Esophagus (tissue), 2 donors: Measurements from ENCODE around the gene PIK3IP1. TPM values are rescaled to one million over a fixed set of nuclear protein-coding genes. Genes with fewer than 3 reads are reported as not detected.
A peak's percentile ranks its signal among the peaks of the same experiment; 100 is the strongest.

Experiments used
- H3K27ac ChIP-seq, 2 donors: one replicate each; pipeline ENCODE4 v1.5.1; 2013; ENCODE audit warnings: low read depth in 2 of 2, mild to moderate bottlenecking in 2 of 2, inconsistent platforms in 1 of 2, low read length in 1 of 2, moderate library complexity in 1 of 2
- H3K27me3 ChIP-seq, 2 donors: one replicate each; pipeline ENCODE4 v1.6.1; 2013; ENCODE audit warnings: low read length in 2 of 2, control low read depth in 1 of 2, mild to moderate bottlenecking in 1 of 2; ENCODE audit not compliant: insufficient read depth in 2 of 2, control insufficient read depth in 1 of 2
- H3K36me3 ChIP-seq, 2 donors: one replicate each; pipeline ENCODE4 v1.6.1; 2013; ENCODE audit warnings: low read length in 1 of 2; ENCODE audit not compliant: control insufficient read depth in 2 of 2, insufficient read depth in 2 of 2
- H3K4me1 ChIP-seq, 2 donors: one replicate each; pipeline ENCODE4 v1.6.1; 2013; ENCODE audit warnings: low read length in 1 of 2; ENCODE audit not compliant: control insufficient read depth in 2 of 2, insufficient read depth in 2 of 2
- H3K4me3 ChIP-seq, 2 donors: one replicate each; pipeline ENCODE4 v1.5.1; 2013; ENCODE audit warnings: low read length in 2 of 2, mild to moderate bottlenecking in 2 of 2, low read depth in 1 of 2, moderate library complexity in 1 of 2
- H3K9me3 ChIP-seq, 2 donors: one replicate each; pipeline ENCODE4 v1.6.1; 2013; ENCODE audit warnings: mild to moderate bottlenecking in 2 of 2, low read depth in 1 of 2, low read length in 1 of 2, moderate library complexity in 1 of 2; ENCODE audit not compliant: control insufficient read depth in 2 of 2, insufficient read depth in 1 of 2
- WGBS, 2 donors: extraction: QIAGEN DNeasy Blood & Tissue Kit; methylation state at CpG; one replicate each; pipeline ENCODE4 v1.1.7; 2013; 5-methylcytosine and 5-hydroxymethylcytosine counted together
- polyA plus RNA-seq, 2 donors: library from polyadenylated mRNA; stranded (reverse); fragments of 200-250 nt; gene quantifications; one replicate each; pipeline ENCODE4 v1.2.3, GENCODE V29; 2013
- donor health status: healthy with polysubstance abuse.
- donor health status: Bipolar disorder and iron deficiency.

PIK3IP1 gene, protein sequence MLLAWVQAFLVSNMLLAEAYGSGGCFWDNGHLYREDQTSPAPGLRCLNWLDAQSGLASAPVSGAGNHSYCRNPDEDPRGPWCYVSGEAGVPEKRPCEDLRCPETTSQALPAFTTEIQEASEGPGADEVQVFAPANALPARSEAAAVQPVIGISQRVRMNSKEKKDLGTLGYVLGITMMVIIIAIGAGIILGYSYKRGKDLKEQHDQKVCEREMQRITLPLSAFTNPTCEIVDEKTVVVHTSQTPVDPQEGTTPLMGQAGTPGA
- polyA plus RNA-seq: 10 to 100 TPM; 11.5 to 15.5 TPM

DNA sequence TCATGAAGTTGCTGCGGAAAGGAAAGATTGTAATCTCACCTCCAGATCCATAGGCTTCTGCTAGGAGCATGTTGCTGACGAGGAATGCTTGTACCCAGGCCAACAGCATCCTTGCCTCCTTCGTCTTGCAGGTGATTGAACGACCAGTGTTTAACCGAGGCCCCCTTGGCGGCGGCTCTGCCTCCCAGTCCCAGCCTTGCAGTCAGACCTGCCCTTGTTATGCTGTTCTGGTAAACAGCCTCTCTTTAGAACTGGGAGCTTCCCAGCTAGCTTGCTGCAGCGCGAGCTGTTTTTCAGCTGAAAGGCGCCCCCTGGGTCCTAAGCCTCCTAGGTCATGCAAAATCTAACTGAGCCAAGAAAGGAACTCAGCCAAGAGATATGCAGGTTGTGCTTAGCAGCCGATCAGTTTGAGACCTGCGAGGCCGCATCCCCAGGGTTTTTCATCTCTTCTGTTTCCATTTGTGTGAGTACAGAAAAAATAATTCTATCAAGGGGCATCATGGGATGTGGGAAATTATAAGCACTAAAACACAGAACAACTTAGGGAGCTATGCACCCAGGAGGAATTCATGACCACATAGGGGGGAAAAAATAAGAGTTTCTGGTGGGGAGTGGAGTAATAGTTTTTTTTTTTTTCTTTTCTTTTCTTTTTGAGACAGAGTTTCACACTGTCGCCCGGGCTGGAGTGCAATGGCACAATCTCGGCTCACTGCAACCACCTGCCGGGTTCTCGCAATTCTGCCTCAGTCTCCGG is at the start of gene PIK3IP1:
Gene PIK3IP1, minus strand, starts transcription at position 253 of the 754 bp plus-strand sequence. Its CDS starts 144 bp downstream, at position 109.
- no peaks in the 10 kb centered on the region for H3K9me3 ChIP-seq
- no peaks in the 10 kb centered on the region for H3K36me3 ChIP-seq
- 17 to 24% methylated on average over 19 of the region's 19 CpGs for WGBS, 2 donors
- H3K4me3 ChIP-seq: peak within 1 kb of the TSS; percentile 46 to 65
- H3K27ac ChIP-seq: peak within 1 kb of the TSS; percentile 91 to 92
- peaks cover 0 to 2% of the 10 kb centered on the region in 2 donors for H3K4me1 ChIP-seq
- no peaks in the 10 kb centered on the region for H3K27me3 ChIP-seq

DNA sequence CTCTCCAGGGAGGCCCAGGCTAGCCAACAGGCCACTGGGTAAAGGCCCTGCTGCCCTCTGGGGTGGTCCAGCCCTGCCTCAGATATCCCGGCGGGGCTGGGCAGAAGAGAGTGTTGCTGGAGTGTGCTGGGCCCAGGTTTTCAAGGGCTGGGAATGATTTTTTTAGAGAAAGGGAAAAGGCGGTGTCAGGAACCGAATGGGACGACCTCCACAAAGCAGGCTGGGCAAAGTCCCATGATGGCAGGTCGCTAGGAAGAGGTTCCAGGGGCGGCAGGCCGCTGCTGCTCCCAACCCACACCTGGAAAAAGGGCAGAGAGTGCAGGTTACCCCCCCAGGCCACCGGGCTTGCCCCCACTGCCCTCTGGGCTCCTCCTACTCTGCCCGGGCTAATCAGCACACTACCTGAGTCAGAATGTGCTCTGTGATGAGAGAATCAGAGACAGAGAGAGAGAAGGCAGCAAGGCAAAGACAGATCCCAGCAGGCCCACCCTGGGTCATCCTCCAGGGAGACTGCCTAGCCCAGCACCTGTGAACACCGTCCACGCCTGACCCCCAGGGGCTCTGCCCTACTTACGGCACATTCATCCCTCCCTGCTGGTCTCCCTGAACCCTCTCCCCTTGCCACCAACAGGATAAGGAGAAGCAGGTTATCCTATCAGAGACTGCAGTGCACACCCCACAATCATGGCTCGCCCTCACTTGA is 49.2 kb upstream of the PIK3IP1 start:
- H3K27me3 ChIP-seq: no peaks in the 10 kb centered on the region
- H3K27ac ChIP-seq: no peak overlapping the region
- H3K9me3 ChIP-seq: no peaks in the 10 kb centered on the region
- WGBS, 2 donors: 74 to 80% methylated on average over 14 of the region's 14 CpGs
- H3K36me3 ChIP-seq: peaks cover 3 to 11% of the 10 kb centered on the region in 2 donors
- peaks cover 10 to 36% of the 10 kb centered on the region in 2 donors for H3K4me1 ChIP-seq
- H3K4me3 ChIP-seq: no peak overlapping the region

DNA sequence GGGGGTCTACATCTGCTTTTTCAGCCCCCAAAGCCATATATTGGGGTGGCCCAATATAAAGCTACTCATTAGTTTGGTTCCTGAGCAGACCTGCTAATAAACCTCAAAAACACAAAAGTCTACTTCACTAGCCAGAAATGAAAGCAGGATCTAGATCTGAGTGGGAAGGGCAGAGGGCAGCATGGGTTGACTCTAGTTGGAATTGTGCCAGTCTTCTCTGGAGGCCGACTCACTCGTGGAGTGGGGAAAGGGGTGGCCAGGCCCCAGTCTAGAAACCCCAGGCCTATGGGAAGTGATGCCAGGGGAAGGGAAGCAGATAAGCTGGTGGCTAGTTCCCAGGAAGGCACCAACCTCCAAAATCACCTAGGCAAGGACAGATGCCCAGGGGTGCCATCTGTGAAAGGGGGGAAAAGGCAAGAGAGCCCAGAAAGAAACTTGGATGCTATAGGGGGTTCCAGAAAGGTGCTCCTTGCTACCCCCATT is 48.5 kb upstream of the PIK3IP1 start:
- peaks cover 10 to 36% of the 10 kb centered on the region in 2 donors for H3K4me1 ChIP-seq
- 13 to 20% methylated on average over 2 of the region's 2 CpGs for WGBS, 2 donors
- H3K36me3 ChIP-seq: peaks cover 3 to 11% of the 10 kb centered on the region in 2 donors
- no peaks in the 10 kb centered on the region for H3K27me3 ChIP-seq
- H3K9me3 ChIP-seq: no peaks in the 10 kb centered on the region
- H3K27ac ChIP-seq: no peak overlapping the region
- H3K4me3 ChIP-seq: no peak overlapping the region

DNA sequence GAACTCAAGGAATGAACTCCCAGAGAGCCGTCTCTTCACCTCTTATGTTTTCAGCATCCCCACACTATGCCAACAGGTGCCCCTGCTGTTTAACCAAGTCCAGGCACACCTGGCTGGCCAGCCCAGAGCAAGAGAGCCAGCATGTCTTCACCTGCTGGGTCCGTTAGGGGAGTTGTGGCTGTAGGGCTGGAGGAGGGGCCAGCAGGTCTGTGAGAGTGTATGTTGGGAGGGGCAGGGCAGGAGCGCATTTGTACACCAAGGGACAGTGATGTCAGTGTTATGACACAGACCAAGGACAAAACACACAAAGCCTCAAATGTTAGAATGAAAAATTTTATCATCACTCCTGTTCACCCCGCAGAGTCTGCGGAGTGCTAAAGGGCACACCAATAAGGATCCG is 48.1 kb upstream of the PIK3IP1 start:
- peaks cover 10 to 35% of the 10 kb centered on the region in 2 donors for H3K4me1 ChIP-seq
- 80 to 84% methylated on average over 6 of the region's 6 CpGs for WGBS, 2 donors

DNA sequence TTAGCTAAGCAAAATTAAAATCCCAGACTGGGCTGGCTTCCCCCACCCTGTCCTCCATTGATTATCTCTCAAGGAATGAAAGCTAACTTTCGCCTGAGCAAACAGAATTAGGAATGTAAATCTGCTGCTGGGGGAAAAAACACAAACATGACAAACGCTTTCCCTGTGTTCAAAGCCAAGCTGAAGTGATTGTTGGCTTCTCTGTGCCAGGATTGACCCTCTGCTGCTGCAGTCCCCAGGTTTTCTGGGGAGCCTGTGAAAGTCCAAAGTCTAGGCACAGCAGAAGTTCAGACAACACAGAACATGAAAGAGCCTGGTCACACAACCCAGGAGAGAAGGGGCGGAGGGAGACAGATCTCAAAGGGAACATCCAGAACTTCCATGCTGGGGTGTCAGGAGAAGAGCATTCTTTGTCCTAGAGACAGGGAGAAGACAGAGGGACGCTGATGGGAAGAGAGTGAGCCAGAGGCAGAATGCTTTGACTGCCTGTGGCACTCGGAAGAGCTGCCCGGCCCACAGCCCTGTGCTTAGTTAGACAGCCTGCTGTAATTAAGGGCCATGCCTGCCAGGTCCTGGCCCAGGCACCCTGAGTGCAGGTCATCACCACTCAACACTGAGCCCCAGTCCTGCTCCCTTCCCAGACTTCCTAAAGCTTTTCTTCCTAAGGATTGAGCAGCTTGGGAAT is 47.0 kb upstream of the PIK3IP1 start:
- H3K4me3 ChIP-seq: no peak overlapping the region
- H3K9me3 ChIP-seq: no peaks in the 10 kb centered on the region
- H3K36me3 ChIP-seq: peaks cover 3 to 20% of the 10 kb centered on the region in 2 donors
- WGBS, 2 donors: 48 to 67% methylated on average over 6 of the region's 6 CpGs
- peaks cover 10 to 26% of the 10 kb centered on the region in 2 donors for H3K4me1 ChIP-seq
- H3K27me3 ChIP-seq: no peaks in the 10 kb centered on the region
- H3K27ac ChIP-seq: no peak overlapping the region

More for the DNA sequence above, 48.1 kb upstream of the PIK3IP1 start:
- H3K9me3 ChIP-seq: no peaks in the 10 kb centered on the region
- H3K27me3 ChIP-seq: no peaks in the 10 kb centered on the region
- H3K36me3 ChIP-seq: peaks cover 3 to 14% of the 10 kb centered on the region in 2 donors
- H3K27ac ChIP-seq: peak overlapping the region in 1 of 2 donors; percentile 33
- H3K4me3 ChIP-seq: no peak overlapping the region

DNA sequence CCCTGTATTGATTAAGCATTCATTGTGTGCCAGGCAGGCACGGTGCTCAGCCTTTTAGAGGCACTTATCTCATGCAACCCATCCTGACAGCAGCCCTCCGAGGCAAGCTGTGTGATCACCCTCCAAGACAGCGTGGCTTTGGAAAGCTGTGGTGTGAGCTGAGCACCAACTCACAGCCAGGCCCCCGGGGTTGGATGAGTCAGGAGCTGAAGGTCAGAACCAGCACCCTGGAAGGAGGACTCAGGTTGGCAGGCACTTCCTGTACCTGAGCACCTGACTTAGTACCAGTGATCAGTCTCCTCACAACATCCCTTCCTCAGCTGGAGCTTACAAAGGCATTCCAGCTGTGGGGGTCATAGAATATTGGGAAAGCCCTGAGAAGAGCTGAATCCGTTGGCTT is 44.9 kb upstream of the PIK3IP1 start:
- H3K9me3 ChIP-seq: no peaks in the 10 kb centered on the region
- no peak overlapping the region for H3K27ac ChIP-seq
- H3K27me3 ChIP-seq: no peaks in the 10 kb centered on the region
- H3K4me1 ChIP-seq: peaks cover 5 to 14% of the 10 kb centered on the region in 2 donors
- H3K36me3 ChIP-seq: peaks cover under 1 to 20% of the 10 kb centered on the region in 2 donors
- WGBS, 2 donors: 53 to 60% methylated on average over 5 of the region's 5 CpGs
- H3K4me3 ChIP-seq: no peak overlapping the region

DNA sequence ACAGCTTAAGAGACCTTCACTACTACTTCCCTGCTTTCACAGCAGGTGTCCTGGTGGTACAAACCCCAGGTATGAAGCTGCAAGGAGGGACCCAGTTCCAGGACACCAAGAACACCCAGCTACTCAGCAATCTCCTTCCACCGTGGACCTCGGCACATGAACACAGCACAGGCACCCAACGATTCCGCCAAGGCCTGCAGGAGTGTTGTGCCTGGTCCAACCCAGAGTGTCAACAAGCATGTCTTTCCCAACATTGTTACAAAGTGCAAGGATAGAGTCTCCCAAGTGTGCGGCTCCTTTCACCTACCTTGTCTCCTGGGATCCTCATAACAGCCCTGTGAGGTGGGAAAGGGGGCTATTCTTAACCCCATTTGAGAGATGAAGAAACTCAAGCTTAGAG is 42.0 kb upstream of the PIK3IP1 start:
- Histone ChIP-seq H3K4me1 (peaks cover 0 to 7% of the 10 kb centered on the region in 2 donors), H3K9me3 (no peaks in the 10 kb centered on the region), H3K27me3 (no peaks in the 10 kb centered on the region), H3K36me3 (peaks cover 0 to 19% of the 10 kb centered on the region in 2 donors), H3K27ac (no peak overlapping the region), H3K4me3 (no peak overlapping the region)
- 59 to 74% methylated on average over 5 of the region's 5 CpGs for WGBS, 2 donors

DNA sequence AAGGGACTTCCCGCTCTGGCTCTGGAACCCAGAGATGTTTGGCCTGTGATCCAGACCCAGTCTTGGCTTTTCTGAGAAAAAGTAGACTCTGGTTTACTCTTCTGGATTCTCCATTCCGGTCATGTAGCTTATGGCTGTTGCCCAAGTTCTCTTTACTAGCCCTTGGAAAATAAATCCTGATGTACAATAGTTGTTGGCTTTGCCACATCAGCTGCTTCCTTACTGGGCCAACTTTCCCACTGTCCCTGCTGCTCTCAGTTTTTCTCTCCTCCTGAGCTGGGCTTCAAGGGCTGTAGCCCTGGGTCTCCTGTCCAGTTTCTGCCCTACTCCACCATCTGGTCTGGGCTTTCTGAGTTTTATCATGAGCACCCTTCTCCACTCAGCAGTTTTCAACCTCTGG is 41.4 kb upstream of the PIK3IP1 start:
- Histone ChIP-seq H3K27ac (no peak overlapping the region), H3K27me3 (no peaks in the 10 kb centered on the region), H3K4me1 (peaks cover 4 to 12% of the 10 kb centered on the region in 2 donors), H3K9me3 (no peaks in the 10 kb centered on the region), H3K36me3 (peaks cover 0 to 19% of the 10 kb centered on the region in 2 donors), H3K4me3 (no peak overlapping the region)
- WGBS, 2 donors: 46 to 58% methylated on average over 2 of the region's 2 CpGs

DNA sequence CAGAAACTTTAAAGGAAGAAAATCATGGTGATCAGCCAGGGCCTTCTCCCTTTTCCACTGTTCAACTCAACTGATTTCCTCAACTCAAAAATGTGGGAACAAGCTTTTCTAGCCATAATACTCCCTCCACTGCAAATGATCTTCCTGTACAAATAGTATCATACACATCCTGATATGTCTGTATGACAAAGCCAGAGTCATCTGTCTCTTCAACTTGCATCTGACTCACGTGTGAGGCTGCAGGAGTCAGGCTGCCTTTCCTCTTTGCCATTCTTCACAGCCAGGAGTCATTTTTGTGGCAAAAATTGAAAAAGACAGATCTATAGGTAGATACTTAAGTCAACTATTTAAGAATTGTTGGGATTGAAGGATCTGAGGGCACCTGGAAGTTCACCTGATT is 40.6 kb upstream of the PIK3IP1 start:
- 62 to 63% methylated on average over 1 of the region's 1 CpG for WGBS, 2 donors
- H3K4me1 ChIP-seq: peaks cover 4 to 19% of the 10 kb centered on the region in 2 donors
- no peaks in the 10 kb centered on the region for H3K27me3 ChIP-seq
- peaks cover 0 to 26% of the 10 kb centered on the region in 2 donors for H3K36me3 ChIP-seq
- no peak overlapping the region for H3K27ac ChIP-seq
- H3K9me3 ChIP-seq: no peaks in the 10 kb centered on the region
- no peak overlapping the region for H3K4me3 ChIP-seq
